Inflammatory macrophage treated with lipopolysaccharide for 4 hours (primary cell): ENCODE data around the gene RBM44.
A peak's percentile ranks its signal among the peaks of the same experiment; 100 is the strongest.
"Not testable (repeated sequence)": the region's sequence is repeated elsewhere in the genome, so short reads cannot be mapped to it uniquely, and the experiment has no call there.

Source experiments
- DNase-seq: peaks from one replicate; pipeline ENCODE4 v3.0.0-alpha.2; 2020

RBM44 gene

GRCh38 chr2:237798236-237799059 lies at the start of gene RBM44:
RBM44 (plus strand) TSS chr2:237798779; CDS start chr2:237813610, 14,831 bp downstream.
- no peak for DNase-seq

GRCh38 chr2:237749002-237749401 lies 49.6 kb upstream of the RBM44 start:
- no peak for DNase-seq

- DNase-seq: no peak
These were observed 48.6 kb upstream of the RBM44 start for GRCh38 chr2:237749961-237750360.

GRCh38 chr2:237750441-237750840 lies 48.1 kb upstream of the RBM44 start:
- DNase-seq: not testable (repeated sequence)

GRCh38 chr2:237752761-237753165 lies 45.8 kb upstream of the RBM44 start:
- DNase-seq: peak; percentile 94

GRCh38 chr2:237754182-237754581 lies 44.4 kb upstream of the RBM44 start:
- no peak for DNase-seq

GRCh38 chr2:237754626-237755248 lies 43.8 kb upstream of the RBM44 start:
- no peak for DNase-seq

- DNase-seq: no peak
These were observed 41.0 kb upstream of the RBM44 start for GRCh38 chr2:237757616-237758015.

GRCh38 chr2:237758185-237758584 lies 40.4 kb upstream of the RBM44 start:
- DNase-seq: no peak

GRCh38 chr2:237759176-237759575 lies 39.4 kb upstream of the RBM44 start:
- no peak for DNase-seq

GRCh38 chr2:237760506-237761502 lies 37.8 kb upstream of the RBM44 start:
- no peak for DNase-seq

GRCh38 chr2:237762291-237763182 lies 36.0 kb upstream of the RBM44 start:
- DNase-seq: not testable (repeated sequence)

- DNase-seq: no peak
These were observed 34.8 kb upstream of the RBM44 start for GRCh38 chr2:237763812-237764211.

- not testable (repeated sequence) for DNase-seq
These were observed 33.5 kb upstream of the RBM44 start for GRCh38 chr2:237765122-237765521.

GRCh38 chr2:237765875-237766274 lies 32.7 kb upstream of the RBM44 start:
- peak; percentile 14 for DNase-seq

GRCh38 chr2:237766340-237766739 lies 32.2 kb upstream of the RBM44 start:
- no peak for DNase-seq

GRCh38 chr2:237772513-237772912 lies 26.1 kb upstream of the RBM44 start:
- no peak for DNase-seq

GRCh38 chr2:237773826-237774225 lies 24.8 kb upstream of the RBM44 start:
- DNase-seq: no peak

- DNase-seq: peak; percentile 40
These were observed 23.6 kb upstream of the RBM44 start for GRCh38 chr2:237774811-237775553.

- DNase-seq: no peak
These were observed 19.1 kb upstream of the RBM44 start for GRCh38 chr2:237779521-237779920.

- no peak for DNase-seq
These were observed 16.4 kb upstream of the RBM44 start for GRCh38 chr2:237782181-237782580.
